IgD-negative memory B cell (primary cell): ENCODE results near the gene ESRRG. TPM values are rescaled to one million over a fixed set of nuclear protein-coding genes. Genes with fewer than 3 reads are reported as not detected.
"Not testable (repeated sequence)": the region's sequence is repeated elsewhere in the genome, so short reads cannot be mapped to it uniquely, and the experiment has no call there.

Experiments used
- H3K27ac Mint-ChIP-seq, 3 donors: one replicate each; pipeline ENCODE4 v1.8.0; 2020 to 2022; ENCODE audit warnings: mild to moderate bottlenecking in 3 of 3, mixed read lengths in 3 of 3, moderate library complexity in 1 of 3
- H3K27me3 Mint-ChIP-seq: one replicate; pipeline ENCODE4 v1.8.0; 2021; ENCODE audit warnings: mixed read lengths
- H3K36me3 Mint-ChIP-seq: one replicate; pipeline ENCODE4 v1.8.0; 2020; ENCODE audit warnings: mild to moderate bottlenecking, mixed read lengths
- H3K4me1 Mint-ChIP-seq, 3 donors: one replicate each; pipeline ENCODE4 v1.8.0; 2020 to 2022; ENCODE audit warnings: mixed read lengths in 3 of 3, mild to moderate bottlenecking in 1 of 3
- H3K4me3 Mint-ChIP-seq, 4 donors: one replicate each; pipeline ENCODE4 v1.8.0; 2020 to 2022; ENCODE audit warnings: mild to moderate bottlenecking in 4 of 4, mixed read lengths in 4 of 4, moderate library complexity in 3 of 4
- H3K9me3 Mint-ChIP-seq, 3 donors: one replicate each; pipeline ENCODE4 v1.8.0; 2020 to 2021; ENCODE audit warnings: mixed read lengths in 3 of 3, mild to moderate bottlenecking in 1 of 3
- polyA plus RNA-seq: library from polyadenylated mRNA; unstranded; fragments of 300-500 nt; fragmentation: Illumina TruSeq; gene quantifications from one replicate; pipeline ENCODE4 v1.2.3, GENCODE V29; 2021

The ESRRG gene
- polyA plus RNA-seq, 1 donor from 2014 or later: 0.43 TPM

GRCh38 chr1:216722821-216723220 is 408 bp downstream of the ESRRG start:
- no peak overlapping the region for H3K27ac Mint-ChIP-seq
- H3K27me3 Mint-ChIP-seq: peaks cover 10% of the 10 kb centered on the region
- peaks cover 2 to 9% (median 9%) of the 10 kb centered on the region in 3 donors for H3K4me1 Mint-ChIP-seq
- H3K4me3 Mint-ChIP-seq: peak overlapping the region in 3 of 4 donors; percentile 64 to 89 (median 69)
- H3K9me3 Mint-ChIP-seq: no peaks in the 10 kb centered on the region
- no peaks in the 10 kb centered on the region for H3K36me3 Mint-ChIP-seq

- Mint-ChIP-seq H3K36me3 (no peaks in the 10 kb centered on the region), H3K9me3 (no peaks in the 10 kb centered on the region), H3K4me3 (no peak overlapping the region), H3K27ac (no peak overlapping the region), H3K27me3 (peaks cover 10% of the 10 kb centered on the region), H3K4me1 (peaks cover 2 to 9% (median 9%) of the 10 kb centered on the region in 3 donors)
Measured at GRCh38 chr1:216721863-216722262, 1.4 kb downstream of the ESRRG start.

- Mint-ChIP-seq H3K9me3 (no peaks in the 10 kb centered on the region), H3K27me3 (peaks cover 10% of the 10 kb centered on the region), H3K36me3 (no peaks in the 10 kb centered on the region), H3K4me1 (peaks cover 2 to 9% (median 9%) of the 10 kb centered on the region in 3 donors), H3K4me3 (no peak overlapping the region), H3K27ac (no peak overlapping the region)
Measured at GRCh38 chr1:216721062-216721461, 2.2 kb downstream of the ESRRG start.

GRCh38 chr1:216711712-216712111 is 11.5 kb downstream of the ESRRG start:
- Mint-ChIP-seq H3K27ac (no peak overlapping the region), H3K4me1 (no peaks in the 10 kb centered on the region), H3K4me3 (no peak overlapping the region), H3K27me3 (peaks cover 2% of the 10 kb centered on the region), H3K36me3 (no peaks in the 10 kb centered on the region), H3K9me3 (no peaks in the 10 kb centered on the region)

GRCh38 chr1:216710598-216711333 is 12.5 kb downstream of the ESRRG start:
- Mint-ChIP-seq H3K9me3 (no peaks in the 10 kb centered on the region), H3K27ac (no peak overlapping the region), H3K4me1 (no peaks in the 10 kb centered on the region), H3K27me3 (peaks cover 3% of the 10 kb centered on the region), H3K4me3 (no peak overlapping the region), H3K36me3 (no peaks in the 10 kb centered on the region)

- H3K27me3 Mint-ChIP-seq: peaks cover 3% of the 10 kb centered on the region
- no peaks in the 10 kb centered on the region for H3K36me3 Mint-ChIP-seq
- no peak overlapping the region for H3K27ac Mint-ChIP-seq
- H3K9me3 Mint-ChIP-seq: no peaks in the 10 kb centered on the region
- no peaks in the 10 kb centered on the region for H3K4me1 Mint-ChIP-seq
- H3K4me3 Mint-ChIP-seq: no peak overlapping the region
Measured at GRCh38 chr1:216710055-216710454, 13.2 kb downstream of the ESRRG start.

GRCh38 chr1:216705676-216706075 is 17.6 kb downstream of the ESRRG start:
- Mint-ChIP-seq H3K4me1 (peaks cover 2 to 7% (median 2%) of the 10 kb centered on the region in 3 donors), H3K4me3 (no peak overlapping the region), H3K9me3 (no peaks in the 10 kb centered on the region), H3K36me3 (no peaks in the 10 kb centered on the region), H3K27ac (no peak overlapping the region), H3K27me3 (peaks cover 1% of the 10 kb centered on the region)

- H3K36me3 Mint-ChIP-seq, H3K27me3 Mint-ChIP-seq, H3K27ac Mint-ChIP-seq, H3K9me3 Mint-ChIP-seq, H3K4me3 Mint-ChIP-seq, H3K4me1 Mint-ChIP-seq: not testable (repeated sequence)
Measured at GRCh38 chr1:216704065-216704464, 19.2 kb downstream of the ESRRG start.

GRCh38 chr1:216702170-216702569 is 21.1 kb downstream of the ESRRG start:
- Mint-ChIP-seq H3K27ac (no peak overlapping the region), H3K4me1 (peaks cover 2 to 7% (median 2%) of the 10 kb centered on the region in 3 donors), H3K27me3 (peaks cover 1% of the 10 kb centered on the region), H3K9me3 (no peaks in the 10 kb centered on the region), H3K36me3 (no peaks in the 10 kb centered on the region), H3K4me3 (no peak overlapping the region)

- no peaks in the 10 kb centered on the region for H3K9me3 Mint-ChIP-seq
- no peak overlapping the region for H3K27ac Mint-ChIP-seq
- no peak overlapping the region for H3K4me3 Mint-ChIP-seq
- no peaks in the 10 kb centered on the region for H3K36me3 Mint-ChIP-seq
- H3K4me1 Mint-ChIP-seq: peaks cover 2 to 7% (median 2%) of the 10 kb centered on the region in 3 donors
- no peaks in the 10 kb centered on the region for H3K27me3 Mint-ChIP-seq
Measured at GRCh38 chr1:216700779-216701178, 22.4 kb downstream of the ESRRG start.

GRCh38 chr1:216691710-216692109 is 31.5 kb downstream of the ESRRG start:
- Mint-ChIP-seq H3K4me3 (no peak overlapping the region), H3K9me3 (no peaks in the 10 kb centered on the region), H3K27me3 (no peaks in the 10 kb centered on the region), H3K27ac (no peak overlapping the region), H3K4me1 (no peaks in the 10 kb centered on the region), H3K36me3 (no peaks in the 10 kb centered on the region)

GRCh38 chr1:216690603-216691002 is 32.6 kb downstream of the ESRRG start:
- no peaks in the 10 kb centered on the region for H3K36me3 Mint-ChIP-seq
- H3K9me3 Mint-ChIP-seq: no peaks in the 10 kb centered on the region
- no peaks in the 10 kb centered on the region for H3K4me1 Mint-ChIP-seq
- no peaks in the 10 kb centered on the region for H3K27me3 Mint-ChIP-seq
- H3K27ac Mint-ChIP-seq: no peak overlapping the region
- H3K4me3 Mint-ChIP-seq: no peak overlapping the region

GRCh38 chr1:216688127-216688657 is 35.0 kb downstream of the ESRRG start:
- Mint-ChIP-seq H3K4me3 (no peak overlapping the region), H3K4me1 (no peaks in the 10 kb centered on the region), H3K36me3 (no peaks in the 10 kb centered on the region), H3K9me3 (no peaks in the 10 kb centered on the region), H3K27me3 (no peaks in the 10 kb centered on the region), H3K27ac (no peak overlapping the region)

- no peak overlapping the region for H3K4me3 Mint-ChIP-seq
- H3K9me3 Mint-ChIP-seq: no peaks in the 10 kb centered on the region
- H3K27me3 Mint-ChIP-seq: no peaks in the 10 kb centered on the region
- H3K36me3 Mint-ChIP-seq: no peaks in the 10 kb centered on the region
- H3K27ac Mint-ChIP-seq: no peak overlapping the region
- no peaks in the 10 kb centered on the region for H3K4me1 Mint-ChIP-seq
Measured at GRCh38 chr1:216686860-216687766, 36.1 kb downstream of the ESRRG start.

GRCh38 chr1:216682752-216683151 is 40.5 kb downstream of the ESRRG start:
- Mint-ChIP-seq H3K27me3 (no peaks in the 10 kb centered on the region), H3K9me3 (no peaks in the 10 kb centered on the region), H3K27ac (no peak overlapping the region), H3K4me1 (peaks cover 0 to 2% (median 0%) of the 10 kb centered on the region in 3 donors), H3K36me3 (no peaks in the 10 kb centered on the region), H3K4me3 (no peak overlapping the region)
